ENCODE results near the gene AUH.
A peak's percentile ranks its signal among the peaks of the same experiment; 100 is the strongest.

AUH gene

GRCh38 chr9:91336786-91337185 is 24.9 kb downstream of the AUH start:
- no peak for DNase-seq

DNA sequence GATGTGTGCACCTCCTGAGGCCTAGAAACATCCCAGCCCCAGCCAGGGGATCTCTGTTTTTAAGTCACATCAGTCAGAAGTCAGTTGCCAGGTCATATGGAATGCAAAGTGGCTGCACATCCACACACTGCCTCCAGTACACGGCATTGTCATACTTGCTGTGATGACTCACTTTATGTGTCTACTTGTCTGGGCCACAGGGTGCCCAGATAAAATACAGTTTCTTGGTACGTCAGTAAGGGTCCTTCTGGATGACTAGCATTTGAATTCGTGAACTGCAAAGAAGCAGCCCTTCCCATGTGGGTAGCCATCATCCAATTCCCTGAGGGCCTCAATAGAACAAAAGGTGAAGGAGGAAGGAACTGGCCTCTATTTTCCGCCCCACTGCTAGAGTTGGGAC is 27.7 kb downstream of the AUH start:
- no peak for DNase-seq

DNA sequence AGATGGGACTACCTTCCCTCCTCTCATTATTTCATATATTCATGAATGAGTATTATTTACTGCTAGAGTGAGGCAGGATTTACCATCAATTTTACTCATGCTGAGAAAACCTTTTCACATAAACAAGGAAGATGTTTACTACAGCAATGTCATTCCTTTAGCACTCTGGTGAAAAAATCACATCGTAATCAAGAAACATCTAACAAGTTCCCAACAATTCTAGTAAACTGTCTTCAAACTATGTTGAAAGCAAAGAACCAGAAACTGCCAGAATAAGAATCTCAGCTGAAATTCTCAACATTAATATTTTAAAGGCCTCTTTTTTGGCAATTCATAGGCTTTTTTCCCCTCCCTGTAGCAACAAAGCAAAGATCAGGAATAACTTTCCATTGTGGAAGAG is 28.2 kb downstream of the AUH start:
- DNase-seq, result no peak

DNA sequence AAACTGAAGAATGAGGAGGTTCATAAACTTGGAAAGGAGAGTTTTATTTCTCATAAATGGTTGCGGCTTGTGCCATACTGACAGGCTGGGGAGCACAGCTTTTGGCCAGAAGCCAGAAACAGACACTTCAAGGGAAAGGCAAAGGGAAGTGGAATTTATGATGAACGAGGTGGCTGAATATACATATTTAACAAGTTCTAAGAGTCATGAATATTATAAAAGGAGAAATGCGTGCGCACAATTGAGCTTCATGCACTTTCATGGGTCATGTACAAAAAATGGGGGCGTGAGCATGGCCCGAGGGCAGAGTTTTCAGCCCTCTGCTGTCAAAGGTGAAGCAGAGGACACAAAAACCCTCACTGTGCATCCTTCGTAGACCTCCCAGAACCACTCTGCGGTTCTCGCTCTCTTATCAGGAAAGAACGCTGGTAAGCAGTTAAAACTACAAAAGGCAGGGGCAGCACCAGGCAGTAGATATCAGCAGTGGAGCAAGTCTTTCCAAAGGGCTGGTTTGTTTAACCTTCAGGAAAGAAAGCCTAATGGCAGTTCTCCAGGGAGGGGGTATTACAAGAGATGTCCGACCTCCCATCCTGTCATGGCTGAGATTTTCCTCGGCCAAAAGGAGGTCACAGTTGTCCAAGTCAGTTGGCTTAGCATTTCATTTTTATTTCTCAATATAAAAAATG is 29.0 kb downstream of the AUH start:
- DNase-seq, result no peak

- DNase-seq, result no peak
Observed at GRCh38 chr9:91331849-91332248, 29.9 kb downstream of the AUH start.

- no peak for DNase-seq
Observed at GRCh38 chr9:91328186-91328585, 33.5 kb downstream of the AUH start.

DNA sequence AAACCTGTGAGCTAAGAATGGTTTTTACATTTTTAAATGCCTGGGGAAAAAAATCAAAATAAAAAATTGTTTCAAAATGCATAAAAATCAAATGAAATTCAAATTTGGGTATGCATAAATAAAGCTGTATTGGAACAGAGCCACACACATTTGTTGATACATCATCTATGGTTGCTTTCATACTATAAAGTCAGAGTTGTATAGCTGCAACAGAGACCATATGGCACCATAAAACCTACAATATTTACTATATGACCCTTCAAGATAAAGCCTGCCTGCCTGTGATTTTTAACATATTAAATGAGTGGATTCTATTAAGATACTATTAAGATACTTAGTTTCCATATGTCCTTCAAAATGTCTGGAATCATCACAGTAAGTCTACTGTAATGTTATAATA is 40.0 kb downstream of the AUH start:
- DNase-seq, result no peak

- no peak for DNase-seq
Observed at GRCh38 chr9:91320299-91320698, 41.4 kb downstream of the AUH start.

GRCh38 chr9:91316093-91316492 is 45.6 kb downstream of the AUH start:
- no peak for DNase-seq

GRCh38 chr9:91315191-91315590 is 46.5 kb downstream of the AUH start:
- DNase-seq, result no peak

GRCh38 chr9:91312717-91313325 is 48.9 kb downstream of the AUH start:
- DNase-seq, result no peak

DNA sequence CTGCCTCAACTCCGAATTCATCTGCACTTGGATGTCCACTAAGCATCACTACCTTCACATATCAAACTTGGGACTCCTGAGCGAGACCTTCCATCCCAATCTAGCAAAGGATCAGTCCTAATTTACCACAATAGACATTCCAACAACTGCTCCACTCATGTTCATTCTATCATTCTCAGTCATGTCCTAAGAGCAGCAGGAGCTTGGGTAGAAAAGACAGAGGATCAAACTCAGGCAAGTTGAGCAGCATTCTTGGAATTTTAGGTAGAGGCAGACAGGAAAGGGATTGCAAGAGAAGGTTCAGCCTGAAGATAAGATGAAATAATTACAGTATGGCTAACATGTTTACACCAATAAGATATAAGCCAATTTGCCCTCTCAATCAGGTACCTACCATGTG is 51.7 kb downstream of the AUH start:
- DNase-seq, result no peak

DNA sequence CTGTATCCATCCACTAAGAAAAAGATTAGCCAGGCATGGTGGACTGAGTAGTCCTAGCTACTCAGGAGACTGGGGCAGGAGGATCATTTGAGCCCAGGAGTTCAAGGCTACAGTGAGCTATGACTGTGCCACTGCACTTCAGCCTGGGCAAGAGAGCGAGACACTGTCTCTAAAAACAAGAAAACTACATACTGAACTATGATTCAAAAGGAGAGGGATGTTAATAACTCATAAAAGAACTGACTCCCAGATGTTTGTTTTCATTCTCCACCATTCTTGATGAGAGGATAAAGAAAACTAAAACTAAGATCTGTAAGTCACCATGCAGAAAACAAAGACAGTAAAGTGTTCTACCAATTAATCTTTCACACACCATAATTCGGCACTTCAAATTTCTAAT is 53.5 kb downstream of the AUH start:
- no peak for DNase-seq

- DNase-seq, result no peak
Observed at GRCh38 chr9:91307279-91307678, 54.4 kb downstream of the AUH start.

DNA sequence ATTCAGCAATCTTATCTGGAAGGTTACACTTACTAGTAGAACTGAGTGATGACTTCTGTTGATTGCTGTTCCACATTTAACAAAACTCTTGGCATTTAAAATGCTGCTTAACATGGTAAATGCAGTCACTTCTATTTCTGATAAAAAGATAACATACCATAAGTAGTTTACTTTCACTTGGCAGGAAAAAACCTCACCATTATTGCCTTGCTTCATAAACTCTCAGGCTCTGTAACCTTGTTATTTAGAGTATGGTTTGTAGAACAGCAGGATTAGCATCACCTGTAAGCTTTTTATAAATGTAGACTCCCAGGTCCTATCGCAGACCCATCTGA is 55.5 kb downstream of the AUH start:
- no peak for DNase-seq

DNA sequence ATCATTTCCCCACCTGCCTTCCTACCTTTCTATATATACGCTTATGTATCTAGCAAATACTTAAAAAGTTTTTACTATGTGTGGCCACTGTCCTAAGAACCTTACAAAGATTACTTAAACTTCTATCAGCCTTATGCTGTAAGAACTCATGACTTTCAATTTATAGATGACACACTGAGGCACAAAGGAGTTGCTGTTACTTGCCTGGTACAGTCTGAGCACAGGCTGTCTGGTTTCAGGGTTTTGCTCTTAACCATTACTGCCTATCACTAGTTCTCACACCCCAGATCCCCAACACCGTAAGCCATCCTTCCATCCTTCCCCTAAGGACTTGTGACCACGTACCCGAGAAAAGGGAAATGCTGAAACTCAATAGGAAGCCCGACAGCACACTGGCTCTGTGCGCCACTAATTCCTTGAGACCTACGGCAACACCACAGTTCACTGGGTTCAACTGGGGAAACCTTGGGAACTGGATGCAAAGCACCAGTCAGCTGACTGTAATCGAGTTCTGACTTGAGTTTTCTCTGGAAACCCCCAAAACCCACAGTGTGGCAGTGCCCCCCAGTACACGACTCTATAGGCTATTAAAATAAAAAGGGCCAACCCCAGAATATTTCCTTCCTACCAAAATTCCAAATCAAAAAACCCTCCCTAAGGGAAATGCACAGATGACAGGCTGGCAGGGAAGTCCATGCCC is 56.0 kb downstream of the AUH start:
- DNase-seq, result no peak

GRCh38 chr9:91303741-91304415 is 57.8 kb downstream of the AUH start:
- DNase-seq, result no peak

GRCh38 chr9:91302831-91303230 is 58.9 kb downstream of the AUH start:
- DNase-seq, result peak; percentile 19

- no peak for DNase-seq
Observed at GRCh38 chr9:91301161-91301560, 60.6 kb downstream of the AUH start.

GRCh38 chr9:91298311-91298710 is 63.4 kb downstream of the AUH start:
- DNase-seq, result no peak

- DNase-seq, result no peak
Observed at GRCh38 chr9:91297306-91297705, 64.4 kb downstream of the AUH start.

GRCh38 chr9:91296354-91296753 is 65.4 kb downstream of the AUH start:
- DNase-seq, result no peak

GRCh38 chr9:91295357-91295756 is 66.4 kb downstream of the AUH start:
- no peak for DNase-seq

DNA sequence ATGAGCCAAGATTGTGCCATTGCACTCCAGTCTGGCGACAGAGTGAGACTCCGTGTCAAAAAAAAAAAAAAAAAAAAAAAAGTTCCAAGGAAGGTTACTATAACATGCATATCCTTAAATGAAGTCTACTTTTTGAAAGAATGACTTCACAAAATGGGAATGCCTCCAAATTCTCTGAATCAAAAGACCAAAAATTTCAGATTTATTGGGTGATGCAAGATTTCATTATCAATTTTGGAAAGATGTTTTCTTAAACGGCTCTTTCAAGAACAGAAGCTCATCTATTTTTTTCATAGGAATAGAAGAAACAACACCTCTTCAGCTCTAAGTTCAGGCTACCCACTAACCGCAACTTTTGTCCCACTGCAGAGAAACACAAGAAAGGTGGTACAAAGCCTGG is 69.9 kb downstream of the AUH start:
- DNase-seq, result no peak
